Keratinocyte (primary cell): ENCODE results near the gene CCDC60. TPM values are rescaled to one million over a fixed set of nuclear protein-coding genes. Genes with fewer than 3 reads are reported as not detected.

Source experiments
- DNase-seq: peaks from one replicate; pipeline ENCODE4 v3.0.0-alpha.2; 2011; ENCODE audit warnings: low read depth, missing footprints, low spot score
- FAIRE-seq: peaks from 2 replicates; lab custom pipeline; 2011; peaks lifted over from hg19 to GRCh38; lab: Jason Lieb, UNC
- H2AFZ ChIP-seq: 2 replicates; pipeline ENCODE4 v1.6.0; 2012; ENCODE audit warnings: low read length, control low read depth, inconsistent platforms; ENCODE audit not compliant: control insufficient read depth
- H3K27ac ChIP-seq: 2 replicates; pipeline ENCODE4 v1.5.1; 2011; ENCODE audit warnings: low read length; ENCODE audit not compliant: control insufficient read depth, insufficient read depth
- H3K27me3 ChIP-seq: 3 replicates; pipeline ENCODE4 v1.6.0; 2011; ENCODE audit warnings: low read length; ENCODE audit not compliant: control insufficient read depth, insufficient read depth; ENCODE audit errors: extremely low read depth
- H3K36me3 ChIP-seq, 2 experiments: 2 replicates in 1 of 2; 3 replicates in 1 of 2; pipeline ENCODE4 v1.5.1; 2011; ENCODE audit warnings: low read length in 2 of 2, mild to moderate bottlenecking in 1 of 2; ENCODE audit not compliant: control insufficient read depth in 2 of 2, insufficient read depth in 2 of 2; ENCODE audit errors: extremely low read depth in 1 of 2
- H3K4me1 ChIP-seq: 3 replicates; pipeline ENCODE4 v1.5.1; 2011; ENCODE audit warnings: low read length; ENCODE audit not compliant: control insufficient read depth, insufficient read depth; ENCODE audit errors: extremely low read depth
- H3K4me2 ChIP-seq: 3 replicates; pipeline ENCODE4 v1.6.0; 2011; ENCODE audit warnings: low read depth, low read length; ENCODE audit not compliant: control insufficient read depth, insufficient read depth; ENCODE audit errors: extremely low read depth
- H3K4me3 ChIP-seq, 3 experiments: fragments of 200-600 bp in 1 of 3; sonication (generic) in 1 of 3; 2 replicates in 2 of 3; 3 replicates in 1 of 3; pipeline ENCODE4 v1.5.1; 2011 to 2016; ENCODE audit warnings: low read length in 3 of 3, mild to moderate bottlenecking in 3 of 3, control low read depth in 2 of 3, inconsistent platforms in 1 of 3, low read depth in 1 of 3, mixed read lengths in 1 of 3, mixed run types in 1 of 3, moderate library complexity in 1 of 3; ENCODE audit not compliant: control insufficient read depth in 2 of 3, insufficient read depth in 2 of 3; ENCODE audit errors: extremely low read depth in 1 of 3
- H3K79me2 ChIP-seq: 2 replicates; pipeline ENCODE4 v1.6.0; 2012; ENCODE audit warnings: low read length; ENCODE audit not compliant: control insufficient read depth, insufficient read depth
- H3K9ac ChIP-seq: 3 replicates; pipeline ENCODE4 v1.6.0; 2011; ENCODE audit warnings: low read length; ENCODE audit not compliant: control insufficient read depth, insufficient read depth; ENCODE audit errors: extremely low read depth
- H3K9me1 ChIP-seq: 3 replicates; pipeline ENCODE4 v1.6.0; 2011; ENCODE audit warnings: low read length; ENCODE audit not compliant: control insufficient read depth, insufficient read depth; ENCODE audit errors: extremely low read depth
- H3K9me3 ChIP-seq: 2 replicates; pipeline ENCODE4 v1.5.1; 2012; ENCODE audit warnings: low read depth, low read length; ENCODE audit not compliant: control insufficient read depth
- H4K20me1 ChIP-seq: 3 replicates; pipeline ENCODE4 v1.6.0; 2011; ENCODE audit warnings: low read length; ENCODE audit not compliant: control insufficient read depth, insufficient read depth; ENCODE audit errors: extremely low read depth
- CTCF ChIP-seq, 3 experiments: IDR thresholded peaks in 1 of 3; conservative IDR thresholded peaks in 1 of 3; optimal IDR thresholded peaks in 1 of 3; 2 replicates in 2 of 3; 3 replicates in 1 of 3; pipeline versions ENCODE3 to v1.5.1; 2011; ENCODE audit warnings: low read length in 3 of 3, mild to moderate bottlenecking in 3 of 3, moderate library complexity in 2 of 3, control low read depth in 1 of 3, inconsistent platforms in 1 of 3; ENCODE audit not compliant: insufficient read depth in 2 of 3; ENCODE audit errors: extremely low read depth in 1 of 3
- EZH2 ChIP-seq: IDR thresholded peaks from one replicate; pipeline ENCODE4 v1.6.1; 2012; ENCODE audit warnings: inconsistent platforms, mild to moderate bottlenecking, low read length, moderate library complexity
- dilution Hi-C: fragments of 300-500 bp; cut with MboI; formaldehyde crosslinking; loops from one replicate; pipeline ENCODE4 v1.7.0; 2020; ENCODE audit warnings: low sequenced_read_pairs; ENCODE audit not compliant: extremely low pct_ligation_motif_present
- polyA plus RNA-seq, 5 experiments: library from polyadenylated mRNA; depleted of rRNA in 3 of 5; stranded (reverse) in 3 of 5; stranded (forward) in 1 of 5; unstranded in 1 of 5; fragments of >200 nt; gene quantifications; 1 replicate in 1 of 5; 2 replicates in 3 of 5; 3 replicates in 1 of 5; pipeline versions ENCODE4 v1.2.1 to v1.2.3, GENCODE V29; 2011 to 2012; ENCODE audit warnings: missing spikeins in 2 of 5, low read depth in 1 of 5, low replicate concordance in 1 of 5

Gene CCDC60
- polyA plus RNA-seq, 1 donor (not counting 4 experiments of a cell fraction or from before 2014, with no cell fraction given), result 0.09 TPM

- no peak for FAIRE-seq
- H3K4me1 ChIP-seq, result no peaks in the 10 kb centered on the region
These were observed 41.3 kb downstream of the CCDC60 start for GRCh38 chr12:119375883-119376190.

DNA sequence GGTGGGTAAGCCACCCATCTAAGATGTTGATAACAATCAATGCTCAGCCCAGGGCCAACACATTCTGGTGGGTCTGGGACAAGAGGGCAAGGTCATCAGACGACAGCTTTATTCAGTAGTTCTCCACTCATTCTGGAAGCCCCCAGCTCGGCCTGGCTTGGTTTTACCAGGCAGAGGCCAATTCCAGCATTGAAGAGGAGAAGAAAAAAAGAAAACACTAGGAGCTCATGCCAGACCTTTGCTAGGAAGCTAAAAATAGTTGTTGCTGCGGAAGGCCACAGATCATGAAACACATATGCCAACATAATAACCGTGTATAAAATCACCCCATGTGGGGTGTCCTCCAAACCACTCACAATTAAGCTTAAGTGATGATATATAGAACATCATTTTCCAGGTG, 44.4 kb downstream of the CCDC60 start:
- H2AFZ ChIP-seq, result no peak overlapping the region
- no peaks in the 10 kb centered on the region for H3K27me3 ChIP-seq
- H3K4me2 ChIP-seq, result no peak overlapping the region
- no peak overlapping the region for H3K4me3 ChIP-seq
- DNase-seq (no peak), FAIRE-seq (no peak)
- no peaks in the 10 kb centered on the region for H3K9me1 ChIP-seq
- H3K9me3 ChIP-seq, result no peaks in the 10 kb centered on the region
- no peaks in the 10 kb centered on the region for H3K79me2 ChIP-seq
- H3K9ac ChIP-seq, result no peak overlapping the region
- no peaks in the 10 kb centered on the region for H3K36me3 ChIP-seq
- dilution Hi-C loops, result no loop called here
- no peaks in the 10 kb centered on the region for H4K20me1 ChIP-seq
- no peaks in the 10 kb centered on the region for H3K4me1 ChIP-seq
- TF ChIP-seq CTCF (optimal IDR thresholded peaks at IDR 0.05 in 1 of 3, IDR thresholded peaks at IDR 0.05 in 1 of 3, conservative IDR thresholded peaks at IDR 0.05 in 1 of 3; ENCODE audit: extremely low read depth in 1 of 3, insufficient read depth in 2 of 3, low read length in 3 of 3) (no peak), EZH2 (no peak)
- H3K27ac ChIP-seq, result no peak overlapping the region

More at GRCh38 chr12:119375883-119376190, 41.3 kb downstream of the CCDC60 start:
- Histone ChIP-seq H3K79me2 (no peaks in the 10 kb centered on the region), H3K27ac (no peak overlapping the region), H3K4me2 (no peak overlapping the region), H3K36me3 (no peaks in the 10 kb centered on the region), H3K9ac (no peak overlapping the region), H3K4me3 (no peak overlapping the region), H2AFZ (no peak overlapping the region), H4K20me1 (no peaks in the 10 kb centered on the region), H3K9me1 (no peaks in the 10 kb centered on the region), H3K27me3 (no peaks in the 10 kb centered on the region), H3K9me3 (no peaks in the 10 kb centered on the region)
- no peak for TF ChIP-seq EZH2
- dilution Hi-C loops, result no loop called here
- no peak for DNase-seq
